ENCODE data around the gene C10orf95. TPM values are rescaled to one million over a fixed set of nuclear protein-coding genes. Genes with fewer than 3 reads are reported as not detected.

Gene C10orf95
- total and polyA plus RNA-seq, 2 experiments from 2014 or later: 0.69 to 1.1 TPM

DNA sequence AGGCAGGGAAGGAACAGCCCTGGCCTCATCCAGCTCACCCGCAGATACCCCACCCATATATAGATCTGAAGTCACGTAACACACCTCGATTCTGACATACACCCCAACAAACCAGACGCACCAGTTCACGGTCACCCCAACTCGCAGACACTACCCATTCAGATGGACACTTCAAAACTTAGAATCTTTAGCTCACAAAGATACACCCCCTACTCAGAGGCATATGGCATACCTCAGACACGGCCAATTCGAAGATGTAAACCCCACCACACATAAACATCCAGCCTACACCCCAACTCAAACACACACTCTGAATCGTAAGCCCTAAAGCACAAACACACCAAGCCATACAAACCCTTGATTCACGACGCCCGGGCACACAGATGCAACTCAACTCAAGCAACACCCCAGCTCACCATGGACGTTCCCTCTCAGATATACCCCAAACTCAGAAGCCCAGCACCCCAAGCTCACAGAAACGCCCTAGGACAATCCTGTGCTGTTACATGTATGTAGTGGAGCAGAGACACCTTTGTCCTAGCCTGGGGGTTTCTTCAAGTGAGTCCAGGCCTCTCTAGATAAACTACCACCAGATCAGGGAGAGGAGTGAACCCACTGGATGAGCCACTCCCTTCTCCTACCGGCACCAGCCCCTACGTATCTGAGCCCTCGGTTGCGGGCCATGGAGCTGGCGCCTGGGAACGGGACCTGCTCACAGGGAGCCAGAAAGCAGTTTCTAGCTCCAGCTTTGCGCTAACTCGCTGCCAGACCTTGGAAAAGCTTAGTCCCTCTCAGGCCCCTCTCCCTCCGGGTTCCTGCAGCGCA is 41.5 kb downstream of the C10orf95 start:
- Histone ChIP-seq H3K36me3 (ENCODE audit: insufficient read depth) (no peaks in the 10 kb centered on the region), H2AFZ (peak overlapping the region; percentile 94), H3K4me3 (peak overlapping the region; percentile 75), H3K4me2 (peak overlapping the region; percentile 98), H3K4me1 (ENCODE audit: insufficient read depth) (peaks cover 16% of the 10 kb centered on the region), H3K27ac (ENCODE audit: low read depth) (no peak overlapping the region), H3F3A (replicated peaks; ENCODE audit: low read depth) (peaks cover 7% of the 10 kb centered on the region), H4K20me1 (replicated peaks; ENCODE audit: insufficient read depth) (no peaks in the 10 kb centered on the region), H3K79me2 (replicated peaks; ENCODE audit: insufficient read depth) (no peaks in the 10 kb centered on the region), H3K9me2 (ENCODE audit: insufficient read depth) (no peaks in the 10 kb centered on the region), H3K27me3 (ENCODE audit: insufficient read depth) (peaks cover 53% of the 10 kb centered on the region)
- Mint-ChIP-seq H3K27me3 (ENCODE audit: insufficient read depth, low read depth, poor library complexity) (peaks cover 56% of the 10 kb centered on the region), H3K4me3 (peak overlapping the region; percentile 61), H3K27ac (no peak overlapping the region), H3K36me3 (ENCODE audit: low read depth) (peaks cover 2% of the 10 kb centered on the region; the same call in 1 of the 3 replicates), H3K4me1 (peaks cover 31% of the 10 kb centered on the region), H3K9me3 (no peaks in the 10 kb centered on the region)
- ATAC-seq (peak; percentile 29), DNase-seq (ENCODE audit: low spot score) (peak; percentile 64)
- TF ChIP-seq, protein P1, sequence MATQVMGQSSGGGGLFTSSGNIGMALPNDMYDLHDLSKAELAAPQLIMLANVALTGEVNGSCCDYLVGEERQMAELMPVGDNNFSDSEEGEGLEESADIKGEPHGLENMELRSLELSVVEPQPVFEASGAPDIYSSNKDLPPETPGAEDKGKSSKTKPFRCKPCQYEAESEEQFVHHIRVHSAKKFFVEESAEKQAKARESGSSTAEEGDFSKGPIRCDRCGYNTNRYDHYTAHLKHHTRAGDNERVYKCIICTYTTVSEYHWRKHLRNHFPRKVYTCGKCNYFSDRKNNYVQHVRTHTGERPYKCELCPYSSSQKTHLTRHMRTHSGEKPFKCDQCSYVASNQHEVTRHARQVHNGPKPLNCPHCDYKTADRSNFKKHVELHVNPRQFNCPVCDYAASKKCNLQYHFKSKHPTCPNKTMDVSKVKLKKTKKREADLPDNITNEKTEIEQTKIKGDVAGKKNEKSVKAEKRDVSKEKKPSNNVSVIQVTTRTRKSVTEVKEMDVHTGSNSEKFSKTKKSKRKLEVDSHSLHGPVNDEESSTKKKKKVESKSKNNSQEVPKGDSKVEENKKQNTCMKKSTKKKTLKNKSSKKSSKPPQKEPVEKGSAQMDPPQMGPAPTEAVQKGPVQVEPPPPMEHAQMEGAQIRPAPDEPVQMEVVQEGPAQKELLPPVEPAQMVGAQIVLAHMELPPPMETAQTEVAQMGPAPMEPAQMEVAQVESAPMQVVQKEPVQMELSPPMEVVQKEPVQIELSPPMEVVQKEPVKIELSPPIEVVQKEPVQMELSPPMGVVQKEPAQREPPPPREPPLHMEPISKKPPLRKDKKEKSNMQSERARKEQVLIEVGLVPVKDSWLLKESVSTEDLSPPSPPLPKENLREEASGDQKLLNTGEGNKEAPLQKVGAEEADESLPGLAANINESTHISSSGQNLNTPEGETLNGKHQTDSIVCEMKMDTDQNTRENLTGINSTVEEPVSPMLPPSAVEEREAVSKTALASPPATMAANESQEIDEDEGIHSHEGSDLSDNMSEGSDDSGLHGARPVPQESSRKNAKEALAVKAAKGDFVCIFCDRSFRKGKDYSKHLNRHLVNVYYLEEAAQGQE (IDR thresholded peaks at IDR 0.05; ENCODE audit: unreplicated experiment): no peak
- peak; percentile 75 for TF ChIP-seq EZH2 (IDR thresholded peaks at IDR 0.05; ENCODE audit: low read depth, unreplicated experiment)

DNA sequence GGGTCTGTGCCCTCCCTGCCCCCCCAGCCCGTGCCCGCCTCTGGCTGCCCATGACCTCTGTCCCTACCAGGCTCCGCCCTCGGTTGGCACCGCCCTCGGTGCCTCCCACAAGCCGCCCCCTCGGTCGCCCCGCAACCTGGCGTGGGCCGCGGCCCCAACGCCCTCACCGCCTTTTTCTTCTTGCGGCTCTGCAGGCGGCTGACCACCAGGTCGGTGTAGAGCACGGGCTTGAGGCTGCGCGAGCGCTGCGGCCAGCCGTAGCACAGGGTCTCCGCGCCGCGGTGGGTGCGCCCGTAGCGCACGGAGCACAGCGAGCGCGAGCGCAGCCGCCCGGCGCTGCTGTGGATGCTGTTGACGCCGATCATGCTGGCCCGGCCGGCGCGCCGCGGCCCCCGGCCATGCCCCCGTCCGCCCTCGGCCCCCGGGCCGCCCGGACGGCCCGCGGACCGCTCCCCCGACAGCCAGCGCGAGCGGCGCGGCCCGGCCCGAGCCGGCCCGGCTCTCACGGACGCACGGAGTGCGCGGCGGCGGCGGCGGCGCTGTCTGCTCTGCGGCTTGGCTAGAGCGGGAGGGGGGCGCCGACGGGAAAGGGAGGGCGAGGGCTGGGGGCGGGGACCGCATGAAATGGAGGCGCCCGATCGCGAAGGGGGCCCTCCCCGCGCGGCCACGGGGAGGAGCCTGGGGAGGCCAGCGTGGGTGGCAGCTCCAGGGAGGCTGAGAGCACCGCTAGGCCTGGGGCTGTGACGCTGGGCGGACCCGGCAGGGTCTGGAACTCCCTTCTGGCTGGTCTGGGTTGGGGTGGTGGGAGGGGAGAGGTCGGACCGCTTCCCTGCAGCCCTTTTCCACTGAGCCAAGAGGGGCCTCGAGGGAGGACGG is 42.4 kb downstream of the C10orf95 start:
- H3K27me3 ChIP-seq (ENCODE audit: insufficient read depth): peaks cover 53% of the 10 kb centered on the region
- H3K9me2 ChIP-seq (ENCODE audit: insufficient read depth): no peaks in the 10 kb centered on the region
- Mint-ChIP-seq H3K36me3 (ENCODE audit: low read depth) (peaks cover 2% of the 10 kb centered on the region; the same call in 1 of the 3 replicates), H3K9me3 (no peaks in the 10 kb centered on the region), H3K4me3 (peak overlapping the region; percentile 62), H3K27me3 (ENCODE audit: insufficient read depth, low read depth, poor library complexity) (peaks cover 56% of the 10 kb centered on the region), H3K4me1 (peaks cover 31% of the 10 kb centered on the region), H3K27ac (no peak overlapping the region)
- no peaks in the 10 kb centered on the region for H3K36me3 ChIP-seq (ENCODE audit: insufficient read depth)
- TF ChIP-seq STAT1 (IDR thresholded peaks at IDR 0.05; ENCODE audit: unreplicated experiment) (no peak), CREB1 (CRISPR knock-in tag; IDR thresholded peaks at IDR 0.05; ENCODE audit: low read depth) (no peak), EZH2 (IDR thresholded peaks at IDR 0.05; ENCODE audit: low read depth, unreplicated experiment) (peak; percentile 53), NANOG (IDR thresholded peaks at IDR 0.05; ENCODE audit: borderline replicate concordance) (no peak), ZNF331 (CRISPR knock-in tag; IDR thresholded peaks at IDR 0.05; ENCODE audit: low read depth) (no peak)
- TF ChIP-seq, protein P2, sequence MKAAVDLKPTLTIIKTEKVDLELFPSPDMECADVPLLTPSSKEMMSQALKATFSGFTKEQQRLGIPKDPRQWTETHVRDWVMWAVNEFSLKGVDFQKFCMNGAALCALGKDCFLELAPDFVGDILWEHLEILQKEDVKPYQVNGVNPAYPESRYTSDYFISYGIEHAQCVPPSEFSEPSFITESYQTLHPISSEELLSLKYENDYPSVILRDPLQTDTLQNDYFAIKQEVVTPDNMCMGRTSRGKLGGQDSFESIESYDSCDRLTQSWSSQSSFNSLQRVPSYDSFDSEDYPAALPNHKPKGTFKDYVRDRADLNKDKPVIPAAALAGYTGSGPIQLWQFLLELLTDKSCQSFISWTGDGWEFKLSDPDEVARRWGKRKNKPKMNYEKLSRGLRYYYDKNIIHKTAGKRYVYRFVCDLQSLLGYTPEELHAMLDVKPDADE (IDR thresholded peaks at IDR 0.05): no peak
- peak; percentile 64 for DNase-seq (ENCODE audit: low spot score)
- H3K4me2 ChIP-seq: peak overlapping the region; percentile 98
- H3K27ac ChIP-seq (ENCODE audit: low read depth): no peak overlapping the region
- ATAC-seq: peak; percentile 28
- no peak overlapping the region for H2AFZ ChIP-seq
- H3K4me1 ChIP-seq (ENCODE audit: insufficient read depth): peaks cover 16% of the 10 kb centered on the region
- peak overlapping the region; percentile 75 for H3K4me3 ChIP-seq
- no peaks in the 10 kb centered on the region for H4K20me1 ChIP-seq (replicated peaks; ENCODE audit: insufficient read depth)
- H3K79me2 ChIP-seq (replicated peaks; ENCODE audit: insufficient read depth): no peaks in the 10 kb centered on the region
- H3F3A ChIP-seq (replicated peaks; ENCODE audit: low read depth): peaks cover 7% of the 10 kb centered on the region
